ENCODE measurements around the gene KAT7.
A peak's percentile ranks its signal among the peaks of the same experiment; 100 is the strongest.

Gene KAT7

DNA sequence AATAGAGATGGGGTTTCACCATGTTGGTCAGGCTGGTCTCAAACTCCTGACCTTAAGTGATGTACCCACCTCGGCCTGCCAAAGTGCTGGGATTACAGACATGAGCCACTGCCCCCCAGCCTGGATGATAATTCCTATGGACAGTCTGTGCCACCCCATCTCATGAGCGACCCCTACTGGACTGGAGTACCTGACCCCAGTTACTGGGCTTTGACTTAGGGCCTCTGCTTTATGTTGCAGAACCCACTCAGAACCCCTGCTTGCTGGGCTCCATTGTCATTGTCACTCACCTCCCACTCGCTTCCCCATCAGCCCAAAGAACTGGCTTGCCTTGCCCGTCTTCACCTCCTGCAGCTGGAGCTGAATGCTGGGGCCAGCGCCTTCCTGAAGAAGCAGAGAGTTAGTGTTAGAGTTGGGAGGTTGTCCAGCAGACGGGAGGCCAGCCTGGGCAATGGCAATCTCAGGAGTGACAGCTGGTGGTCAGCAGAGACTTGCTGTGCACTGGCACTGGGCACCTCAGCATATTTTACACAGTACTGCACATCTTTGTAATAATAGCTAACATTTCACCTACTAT is 55.4 kb downstream of the KAT7 start:
- no peak for DNase-seq

DNA sequence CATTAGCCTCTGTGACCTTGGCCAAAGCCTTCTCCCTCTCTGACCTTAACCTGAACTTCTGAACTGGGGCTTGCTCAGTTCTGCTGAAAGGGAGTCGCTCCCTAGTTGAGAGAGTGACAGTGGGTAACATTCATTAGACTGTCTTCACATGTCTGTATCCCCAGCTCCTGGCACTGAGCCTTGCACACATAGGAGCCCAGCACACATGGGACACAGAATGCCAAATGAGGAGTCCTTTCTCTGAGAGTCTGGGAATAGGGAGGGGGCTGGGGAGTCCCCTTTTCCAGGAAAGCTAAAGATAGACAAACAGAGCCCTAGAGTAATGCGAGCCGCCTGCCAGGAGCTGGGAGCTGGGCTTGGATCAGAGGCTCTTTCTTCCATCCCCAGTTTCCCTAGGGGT is 56.8 kb downstream of the KAT7 start:
- no peak for DNase-seq

DNA sequence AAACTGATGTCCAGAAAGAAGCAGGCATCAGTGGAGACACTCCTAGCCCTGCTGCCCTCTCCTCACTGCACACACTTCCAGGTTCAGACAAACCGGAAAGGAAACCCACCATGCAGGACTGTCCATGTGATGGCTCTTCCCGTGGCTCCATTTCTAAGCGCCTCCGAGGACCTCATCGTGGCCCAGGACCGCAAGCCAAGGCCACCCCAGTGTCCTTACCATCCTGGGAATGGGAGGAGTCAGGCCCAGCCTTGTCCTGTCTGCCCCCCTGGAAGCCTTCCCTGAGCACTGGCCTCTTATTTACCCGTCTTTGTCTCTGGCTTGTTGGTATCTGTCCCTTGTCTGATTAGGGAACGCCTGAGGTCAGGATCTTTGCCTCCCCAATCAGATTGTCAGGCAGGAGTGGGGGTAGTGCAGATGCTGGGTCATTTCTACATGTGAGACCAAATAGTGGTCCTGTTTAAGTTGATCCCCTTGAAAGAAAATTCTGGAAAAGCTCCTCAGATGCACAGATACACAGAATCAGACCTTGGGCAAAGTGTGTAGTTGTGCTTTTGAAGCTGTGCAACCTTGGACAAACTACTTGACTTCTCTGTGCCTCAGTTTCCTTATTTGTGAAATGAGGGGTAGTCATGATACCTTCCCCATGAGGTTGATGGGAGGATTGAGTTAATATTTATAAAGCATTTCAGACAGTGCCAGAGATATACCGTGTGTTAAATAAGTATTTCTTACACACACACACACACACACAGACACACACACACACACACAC is 58.6 kb downstream of the KAT7 start:
- no peak for DNase-seq

DNA sequence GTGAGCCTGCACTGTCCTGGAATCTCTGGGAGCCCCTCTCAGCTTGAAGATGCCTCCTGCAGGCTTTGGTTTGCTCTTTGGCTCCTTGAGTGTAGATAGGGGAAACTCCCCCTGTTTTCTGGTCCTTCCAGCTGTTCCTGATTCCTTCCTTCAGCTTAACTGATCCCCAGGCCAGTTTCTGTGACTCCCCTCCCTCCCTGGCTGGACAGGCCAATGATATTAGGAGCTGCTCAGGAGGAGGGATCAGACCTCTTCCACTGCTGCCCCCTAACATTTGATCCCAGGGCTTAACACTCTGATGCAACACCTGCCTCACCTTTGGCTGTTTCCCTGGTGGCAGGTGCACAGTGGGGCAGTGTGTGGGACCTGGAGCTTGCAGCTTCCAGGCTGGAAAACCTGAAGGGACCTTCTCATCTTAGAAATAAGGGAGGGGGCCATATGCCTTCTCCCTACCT is 59.6 kb downstream of the KAT7 start, which contains the start of gene TAC4:
Gene TAC4, minus strand, starts transcription at position 51 of the 455 bp plus-strand sequence. CDS start 52 bp downstream, outside the sequence.
- no peak for DNase-seq

DNA sequence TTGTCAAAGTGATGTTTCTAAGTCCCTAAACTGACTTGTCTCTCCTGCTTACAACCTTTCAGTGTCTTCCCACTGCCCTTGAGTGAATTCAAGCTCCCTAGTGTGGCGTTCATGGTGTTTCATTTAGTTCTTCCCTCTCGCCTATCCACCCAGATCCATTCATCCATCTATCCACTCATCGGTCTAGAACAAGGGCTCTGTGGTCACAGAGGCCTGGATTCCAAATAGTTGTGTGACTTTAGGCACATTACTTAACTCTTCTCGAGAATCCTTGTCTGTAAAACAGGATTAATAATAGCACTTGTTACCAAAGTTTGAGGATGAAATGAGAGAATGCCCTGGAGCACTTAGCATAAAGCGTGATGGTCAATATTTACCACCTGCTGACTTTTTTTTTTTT is 60.3 kb downstream of the KAT7 start:
- DNase-seq, result no peak

DNA sequence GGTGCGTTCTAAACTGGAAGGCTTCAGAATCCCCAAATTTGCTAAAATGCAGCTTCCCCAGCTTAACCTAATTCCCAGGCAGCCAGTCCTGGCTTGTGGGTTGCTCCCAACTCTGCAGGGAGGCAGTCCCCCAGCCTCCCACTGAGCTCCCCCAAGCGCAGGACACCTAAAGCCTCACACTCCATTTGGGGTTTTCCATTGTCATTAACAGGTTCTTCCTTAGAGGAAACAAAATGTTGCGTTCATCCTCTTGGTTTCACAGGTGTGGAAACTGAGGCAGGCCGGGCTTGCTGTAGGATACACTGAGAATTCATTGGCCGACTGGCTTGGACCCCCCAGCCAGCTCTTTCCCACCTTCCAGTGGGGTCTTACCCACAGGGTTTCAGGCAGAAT is 61.7 kb downstream of the KAT7 start:
- DNase-seq, result no peak

DNA sequence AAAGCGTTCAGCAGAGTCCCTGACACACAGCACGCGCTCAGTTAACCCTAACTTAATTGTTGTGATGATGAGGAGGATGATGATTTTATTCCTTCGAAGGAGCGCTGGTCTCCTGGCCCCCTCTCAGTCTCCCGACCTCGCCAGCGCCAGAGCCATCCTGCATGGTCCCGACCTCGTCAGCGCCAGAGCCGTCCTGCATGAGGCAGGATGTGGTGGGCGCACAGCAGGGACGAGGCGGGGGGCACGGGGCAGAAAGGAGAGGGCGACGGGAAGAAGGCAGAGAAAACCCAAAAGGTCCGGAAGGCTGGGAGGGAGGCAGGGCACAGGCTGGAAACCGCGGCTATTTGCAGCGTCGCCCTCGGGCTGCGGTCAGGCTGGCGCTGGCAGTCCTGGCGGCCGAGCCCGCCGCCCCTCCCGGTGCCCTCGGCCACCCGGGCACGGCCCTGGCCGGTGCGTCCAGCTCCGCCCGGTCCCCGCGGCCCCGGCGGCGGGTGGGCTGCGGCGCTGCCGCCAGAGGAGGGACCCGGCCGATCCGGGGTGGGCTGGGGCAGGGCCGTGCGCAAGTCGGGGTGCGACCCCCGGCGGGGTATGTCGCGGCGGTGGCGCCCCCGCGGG is 62.4 kb downstream of the KAT7 start:
- DNase-seq, result no peak

DNA sequence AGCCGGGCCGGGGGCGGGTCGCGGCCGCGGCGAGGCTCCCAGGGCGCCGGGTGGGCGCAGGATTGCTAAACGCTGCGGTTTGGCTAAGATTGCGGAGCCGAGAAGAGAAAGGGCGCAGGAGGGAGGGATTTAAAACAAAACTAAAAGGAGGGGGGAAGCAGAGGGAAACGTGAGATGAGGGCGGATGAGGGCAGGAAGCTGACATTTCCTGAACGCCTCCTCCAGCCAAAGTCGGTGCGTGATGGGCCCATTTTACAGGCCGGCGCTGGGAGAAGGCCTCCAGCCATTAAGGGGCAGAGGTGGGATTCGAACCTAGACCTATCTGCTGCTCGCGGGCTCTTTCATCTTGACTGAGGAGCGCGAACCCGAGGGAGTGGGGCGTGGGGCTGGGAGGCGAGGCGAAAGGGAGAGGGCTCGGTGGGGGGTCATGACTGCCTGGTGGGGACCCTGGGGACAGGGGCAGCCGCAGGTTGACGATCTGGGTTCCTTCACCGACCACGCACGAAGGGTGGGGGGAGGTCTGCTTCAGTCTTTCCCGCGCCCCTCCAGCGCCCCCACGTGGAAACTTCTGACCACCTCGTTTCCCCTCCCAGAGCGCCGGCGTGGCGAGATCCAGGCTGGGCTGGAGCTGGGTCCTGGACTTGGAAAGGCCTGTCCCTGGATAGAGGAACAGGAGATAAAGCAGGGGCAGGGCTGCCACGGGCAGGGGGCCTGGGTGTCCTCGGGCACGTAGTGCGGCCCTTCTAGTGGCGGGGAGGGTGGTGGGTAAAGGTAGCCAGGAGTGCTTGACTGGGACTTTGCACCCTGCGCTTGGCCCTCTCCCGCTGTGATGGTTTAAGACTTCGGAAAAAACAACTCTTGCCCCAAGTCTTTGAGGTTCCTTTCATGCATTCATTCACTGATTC is 63.2 kb downstream of the KAT7 start:
- no peak for DNase-seq

DNA sequence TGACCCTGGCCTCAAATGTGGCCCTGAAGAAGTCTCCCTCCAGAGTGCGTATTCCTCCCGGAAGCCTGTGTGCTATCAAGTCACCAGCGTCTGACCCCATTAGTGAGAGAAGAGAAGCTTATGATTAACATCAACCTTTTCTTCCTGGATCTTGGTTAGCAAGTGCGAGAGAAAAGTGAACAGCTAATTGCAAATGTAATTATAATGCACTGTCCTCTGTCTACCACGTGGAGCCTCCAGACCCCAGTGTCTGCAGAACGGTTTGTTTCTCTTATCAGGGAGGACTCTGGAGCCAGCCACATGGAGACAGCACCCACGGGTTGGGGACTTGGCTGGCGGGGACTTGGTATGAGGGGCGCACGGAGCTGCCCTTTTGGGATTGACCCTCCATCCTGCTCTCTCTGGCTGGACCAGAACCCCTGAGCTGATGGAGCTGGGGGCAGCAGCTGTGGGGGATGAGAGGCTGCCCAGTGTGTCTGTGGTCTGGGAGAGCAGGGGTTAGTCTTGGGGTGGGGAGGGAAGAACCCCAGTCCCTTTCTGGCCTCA is 65.1 kb downstream of the KAT7 start:
- DNase-seq, result no peak

DNA sequence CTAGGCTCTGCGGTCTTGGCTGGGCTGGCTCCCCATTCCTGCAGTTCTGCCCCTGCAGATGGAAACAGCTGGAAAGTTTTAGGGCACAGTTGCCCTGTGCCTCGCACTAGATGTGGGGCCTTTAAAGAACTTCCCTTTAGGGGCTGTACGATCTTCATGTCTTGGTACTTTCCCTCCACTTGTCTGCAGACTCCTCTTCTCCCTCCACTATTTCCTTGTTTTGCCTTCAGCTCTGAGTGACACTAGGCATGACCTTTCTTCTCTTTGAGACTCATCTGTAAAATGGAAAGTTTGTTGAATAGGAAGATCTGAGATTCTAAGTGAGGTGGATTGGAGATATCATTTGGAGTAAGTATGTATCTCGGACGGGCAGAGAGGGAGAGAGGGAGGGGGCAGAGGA is 65.6 kb downstream of the KAT7 start:
- DNase-seq, result no peak

DNA sequence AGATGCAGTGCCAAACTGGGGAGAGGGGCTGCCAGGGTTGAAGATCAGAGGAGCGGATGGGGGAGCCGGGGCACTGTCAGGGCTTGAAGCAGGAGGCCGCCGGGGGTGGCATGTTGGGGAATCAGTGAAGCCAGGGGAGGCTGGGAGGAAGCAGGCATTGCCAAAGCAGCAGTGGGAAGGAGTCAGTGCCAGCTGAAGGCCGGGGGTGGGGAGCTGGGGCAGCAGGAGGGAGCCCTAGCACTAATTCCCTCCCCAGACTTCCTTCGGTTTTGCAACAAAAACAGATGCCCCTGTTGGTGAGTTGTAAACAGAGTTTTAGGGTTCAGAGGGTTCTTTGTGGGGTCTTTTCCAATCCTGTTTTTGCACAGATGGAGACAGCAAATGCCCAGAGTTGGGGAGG is 70.3 kb downstream of the KAT7 start:
- DNase-seq, result no peak

DNA sequence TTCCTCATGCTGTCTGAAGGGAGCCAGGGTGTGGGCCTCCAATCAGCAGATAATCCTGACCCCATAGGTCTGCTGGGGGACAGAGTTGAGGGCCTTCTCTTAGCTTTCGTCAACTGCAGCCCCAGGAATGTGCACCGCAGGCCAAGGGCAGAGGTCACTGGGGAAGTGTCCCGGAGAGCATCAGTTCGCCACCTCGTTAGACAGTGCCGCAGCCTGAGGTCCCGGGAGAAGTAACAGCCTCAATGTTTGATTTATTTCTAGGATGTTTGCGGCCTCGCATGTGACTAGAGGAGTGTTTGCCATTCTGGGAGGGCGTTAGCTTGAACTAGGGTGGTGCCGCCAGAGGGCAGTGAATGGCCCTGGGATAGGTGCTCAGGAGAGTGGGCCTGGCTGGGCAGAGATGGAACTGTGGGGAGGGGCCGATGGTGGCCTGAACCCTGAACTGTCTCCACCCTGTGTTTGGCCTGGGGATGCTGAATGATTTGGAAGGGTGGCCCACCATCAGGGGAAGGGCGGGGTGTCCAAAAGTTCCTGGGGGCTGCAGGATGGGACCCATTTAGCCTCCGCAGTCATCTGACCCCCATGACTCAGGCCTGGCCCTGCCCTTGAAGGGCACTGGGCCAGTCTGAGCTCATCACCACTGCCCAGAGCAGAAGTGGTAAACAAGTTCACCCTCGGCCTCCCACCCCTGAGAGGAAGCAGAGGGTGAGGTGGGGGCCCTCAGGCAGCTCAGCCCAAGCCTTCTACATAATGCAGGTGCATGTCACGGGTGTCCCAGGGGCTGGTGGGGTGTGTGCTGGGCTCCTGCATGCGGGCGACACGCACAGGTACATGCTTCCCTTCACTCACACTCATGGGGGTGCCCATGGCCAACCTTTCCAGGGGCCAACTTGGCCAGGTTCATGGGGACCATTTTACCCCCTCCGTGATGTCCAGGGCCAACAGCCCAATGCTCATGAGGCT is 71.8 kb downstream of the KAT7 start:
- DNase-seq, result no peak

DNA sequence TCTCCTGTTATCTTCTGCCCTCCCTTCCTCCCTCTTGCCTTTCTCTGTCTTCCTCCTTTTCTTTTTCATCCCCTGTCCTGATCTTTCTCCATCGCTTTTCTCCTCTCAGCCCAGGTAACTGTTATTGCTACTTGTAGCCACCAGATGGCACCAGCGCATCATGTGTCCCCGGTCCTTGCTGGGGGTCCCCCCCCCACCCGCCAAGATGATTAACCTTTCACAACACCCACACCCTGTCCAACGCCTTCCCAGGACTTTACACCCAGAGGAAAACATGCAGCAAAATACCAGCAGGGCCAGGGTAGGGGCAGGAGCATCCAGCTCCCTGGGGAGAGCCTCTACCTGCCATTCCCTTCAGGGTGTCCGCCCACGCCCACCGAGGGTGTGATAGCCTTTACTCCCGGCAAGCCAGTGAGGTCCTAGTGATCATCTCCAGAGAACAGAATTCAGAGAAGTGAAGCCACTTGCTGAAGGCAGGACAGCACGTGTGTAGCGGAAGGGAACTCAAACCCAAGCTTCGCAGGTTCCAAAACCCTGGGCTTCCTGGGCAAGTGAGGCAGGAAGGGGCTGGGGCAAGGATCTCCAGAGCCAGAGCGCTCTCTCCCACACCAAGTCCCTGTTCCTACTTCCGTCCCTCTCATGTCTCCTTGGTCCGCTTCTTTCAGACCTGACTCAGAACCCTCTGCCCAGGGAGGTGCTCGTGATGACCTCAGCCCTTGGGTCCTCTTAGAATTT is 72.8 kb downstream of the KAT7 start:
- DNase-seq, result peak; percentile 16

DNA sequence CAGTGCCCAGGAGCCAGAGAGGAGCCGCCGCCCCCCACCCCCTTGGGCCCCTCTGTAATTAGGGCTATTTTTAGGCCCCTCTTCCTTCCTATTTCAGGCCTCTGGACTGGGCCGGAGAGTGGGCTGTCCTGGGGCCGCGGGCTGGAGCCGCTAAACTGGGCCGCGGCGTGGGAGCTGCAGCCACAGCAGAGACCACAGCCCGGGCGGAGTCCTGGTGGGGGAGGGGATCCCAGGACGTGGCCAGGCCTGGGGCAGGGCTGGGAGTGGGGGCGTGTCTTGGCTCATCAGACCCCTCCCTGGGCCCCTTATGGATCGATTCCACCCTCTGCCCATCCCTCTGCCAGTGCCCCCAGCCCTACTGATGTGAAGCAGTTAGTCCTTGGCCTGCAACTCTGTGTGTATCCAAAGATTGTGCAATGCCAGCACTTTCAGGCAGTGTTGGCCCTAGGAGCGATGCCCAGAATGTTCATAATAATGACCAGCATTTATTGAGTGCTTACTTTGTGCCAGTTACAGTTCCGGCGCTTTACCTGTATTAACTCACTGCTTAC is 74.4 kb downstream of the KAT7 start:
- no peak for DNase-seq

DNA sequence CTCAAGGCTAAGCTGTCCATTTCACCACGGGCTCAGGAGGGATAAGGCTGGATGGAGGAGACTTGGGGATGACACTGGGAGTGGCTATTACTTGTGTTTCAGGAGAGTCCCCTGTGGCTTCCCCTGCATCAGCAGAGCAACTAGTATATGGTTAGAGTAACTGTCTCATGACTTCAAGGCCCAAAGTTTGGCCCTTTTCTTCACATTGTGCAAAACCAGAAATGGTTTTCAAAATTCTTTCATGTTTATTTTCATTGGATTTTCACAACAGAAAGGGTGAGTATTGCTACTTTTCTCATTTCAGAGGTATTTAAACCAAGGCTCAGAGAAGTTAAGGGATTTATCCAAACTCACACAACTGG is 77.5 kb downstream of the KAT7 start:
- DNase-seq, result no peak

DNA sequence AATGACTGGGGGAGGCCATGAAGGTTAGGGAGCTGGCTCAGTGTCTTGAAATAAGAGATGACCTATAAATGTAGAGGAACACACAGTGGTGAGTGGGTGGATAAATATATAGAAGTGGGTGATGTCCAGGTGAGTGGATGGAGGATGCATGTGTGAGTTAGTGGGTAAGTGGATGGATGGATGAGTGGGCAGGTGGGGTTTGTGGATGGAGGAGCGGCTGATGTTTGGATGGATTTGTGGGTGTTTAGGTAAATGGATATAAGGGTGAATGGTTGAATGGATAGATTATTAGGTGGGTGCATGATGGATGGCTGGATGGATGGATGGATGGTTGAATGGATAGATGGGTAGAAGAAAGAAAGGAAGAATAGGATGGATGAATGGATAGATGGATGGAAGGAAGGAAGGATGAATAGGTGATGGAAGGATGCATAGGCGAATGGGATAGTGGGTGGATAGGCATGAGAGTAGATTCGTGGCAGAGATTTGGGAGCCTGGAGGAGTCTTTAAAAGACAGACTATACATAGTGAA is 78.5 kb downstream of the KAT7 start:
- DNase-seq, result no peak

DNA sequence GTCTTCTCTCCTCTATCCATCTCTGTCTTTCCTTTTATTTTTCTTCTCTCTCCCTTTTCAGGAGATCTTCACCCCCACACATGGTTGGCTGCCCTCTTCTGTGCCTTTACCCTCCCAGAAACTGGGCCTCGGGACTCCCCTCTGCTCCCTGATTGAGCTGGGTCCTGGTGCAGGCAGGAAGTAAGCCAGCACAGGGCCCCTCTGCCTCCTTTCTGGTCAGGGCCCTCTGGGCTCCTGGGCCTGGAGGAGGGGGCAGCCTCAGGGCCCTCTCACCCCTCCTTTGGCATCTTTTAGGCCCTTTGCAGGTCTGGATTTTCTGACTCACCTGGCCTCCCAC is 80.5 kb downstream of the KAT7 start:
- no peak for DNase-seq

DNA sequence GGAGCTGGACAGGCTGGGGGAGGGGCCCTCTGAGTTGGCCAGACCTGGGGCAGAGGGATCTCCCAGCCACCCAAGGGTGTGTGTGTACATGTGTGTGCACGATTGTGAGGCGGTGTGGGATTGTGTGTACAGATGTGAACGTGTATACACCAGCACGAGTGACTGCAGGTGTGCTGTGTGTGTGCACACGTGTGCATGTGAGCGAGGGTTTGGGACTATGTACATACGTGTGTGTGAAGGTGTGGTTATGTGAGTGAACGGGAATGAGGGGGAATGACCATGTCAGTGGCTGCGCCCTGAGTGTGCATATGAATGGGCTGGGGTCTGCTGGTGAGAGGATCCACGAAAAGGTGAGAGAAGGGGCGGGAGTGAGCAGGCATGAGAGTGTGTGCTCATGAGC is 81.8 kb downstream of the KAT7 start:
- no peak for DNase-seq

DNA sequence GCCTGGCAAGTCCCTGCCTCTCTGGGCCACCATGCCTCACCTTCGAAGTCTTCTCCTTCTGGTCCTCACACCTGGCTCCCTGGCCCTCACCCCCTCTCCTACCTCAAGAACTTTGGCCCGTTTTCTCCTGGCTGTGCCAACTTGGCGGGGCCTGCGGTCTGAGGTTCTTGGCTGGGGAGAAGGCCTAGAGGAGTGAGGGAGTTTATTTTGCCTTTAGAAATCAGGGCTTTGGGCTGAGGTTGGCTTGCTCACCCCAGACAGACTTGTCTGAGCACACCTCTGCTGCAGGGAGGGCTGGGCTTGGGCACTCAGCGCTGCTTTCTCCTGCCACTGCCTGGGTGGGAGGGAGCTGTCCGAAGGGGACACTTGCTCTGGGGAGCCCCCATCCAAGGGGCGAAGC is 82.7 kb downstream of the KAT7 start:
- no peak for DNase-seq

DNA sequence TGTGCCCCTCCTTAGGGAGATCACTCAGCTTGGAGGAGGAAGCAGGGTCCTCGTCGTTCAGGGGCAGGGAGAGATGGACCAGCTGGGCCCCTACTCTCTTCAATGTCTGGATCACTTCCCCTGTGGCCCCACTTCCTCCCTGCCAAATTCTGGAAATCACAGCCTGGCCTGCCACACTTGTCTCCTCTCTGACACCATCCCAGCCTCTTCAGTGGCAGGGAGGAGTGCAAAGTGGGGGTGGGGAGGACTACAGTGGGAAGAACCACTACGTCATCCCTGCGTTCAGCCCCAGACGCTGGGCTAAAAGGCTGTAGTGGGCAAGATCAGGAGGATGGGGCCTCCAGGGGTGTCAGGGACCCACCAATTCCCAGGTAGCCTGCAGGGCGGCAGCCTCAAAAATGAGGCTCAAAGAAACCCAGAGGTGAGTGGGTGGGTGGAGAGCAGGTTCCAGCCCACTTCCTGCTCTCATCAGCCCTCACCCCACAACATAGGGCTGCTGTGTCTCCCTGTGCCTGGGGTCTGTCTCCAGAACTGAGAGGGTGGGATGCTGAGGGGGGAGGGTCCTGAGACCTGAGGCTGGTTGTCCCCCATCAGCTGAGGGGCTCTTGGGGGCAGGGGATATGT is 84.4 kb downstream of the KAT7 start:
- no peak for DNase-seq

All from GOT3 (cell line).